ENCODE results near the gene CCDC9B. TPM values are rescaled to one million over a fixed set of nuclear protein-coding genes. Genes with fewer than 3 reads are reported as not detected.
A peak's percentile ranks its signal among the peaks of the same experiment; 100 is the strongest.

The CCDC9B gene
- total and polyA plus RNA-seq, 3 experiments from 2014 or later = 0.08 to 0.47 (median 0.39) TPM

- H3K27me3 ChIP-seq (ENCODE audit: insufficient read depth, low read length, poor library complexity, severe bottlenecking) = peaks cover 17% of the 10 kb centered on the region
- H3K4me1 ChIP-seq (ENCODE audit: insufficient read depth, low read length) = peaks cover 6% of the 10 kb centered on the region
- Mint-ChIP-seq H3K36me3 (peaks cover 0 to 18% (median 0%) of the 10 kb centered on the region in 3 donors), H3K4me3 (peak overlapping the region in 4 of 7 donors; percentile 52 to 80 (median 54)), H3K4me1 (peaks cover 0 to 9% (median 0%) of the 10 kb centered on the region in 3 donors), H3K27ac (peak overlapping the region in 2 of 8 donors; percentile 26 to 85), H3K9me3 (no peaks in the 10 kb centered on the region), H3K27me3 (peaks cover 7 to 21% of the 10 kb centered on the region in 2 donors)
- POLR2A ChIA-PET = interaction anchor here (1.0 to 1.8 kb wide), 3 partner anchors 24 to 45 kb away, joined by 3 to 8 read pairs (median 4); partner anchors contain the start of gene PLCB2
- H3K9me3 ChIP-seq (ENCODE audit: low read length) = no peaks in the 10 kb centered on the region
- H3K4me3 ChIP-seq (ENCODE audit: low read length) = no peak overlapping the region
- no peak for DNase-seq
- CTCF ChIA-PET = interaction anchor here (0.8 to 3.7 kb wide), 11 partner anchors 10 to 86 kb away, joined by 3 to 31 read pairs (median 6); partner anchors contain the start of genes INAFM2 and PLCB2
- H3K36me3 ChIP-seq (ENCODE audit: insufficient read depth, low read length) = no peaks in the 10 kb centered on the region
- H3K27ac ChIP-seq (ENCODE audit: low read depth, low read length) = no peak overlapping the region
Observed at GRCh38 chr15:40283615-40284300, 57.0 kb downstream of the CCDC9B start.

- ChIA-PET CTCF (interaction anchor here (0.8 to 3.7 kb wide), 12 partner anchors 9 to 87 kb away, joined by 3 to 31 read pairs (median 6); partner anchors contain the start of genes INAFM2 and PLCB2), POLR2A (interaction anchor here (1.0 to 1.8 kb wide), 3 partner anchors 25 to 45 kb away, joined by 3 to 8 read pairs (median 4); partner anchors contain the start of gene PLCB2)
- Mint-ChIP-seq H3K36me3 (peaks cover 0 to 12% (median 0%) of the 10 kb centered on the region in 3 donors), H3K4me3 (peak within 1 kb of the TSS; percentile 55 to 85 (median 64)), H3K27me3 (peaks cover 7 to 27% of the 10 kb centered on the region in 2 donors), H3K27ac (no peak within 1 kb of the TSS), H3K9me3 (no peaks in the 10 kb centered on the region), H3K4me1 (peaks cover 3 to 9% (median 4%) of the 10 kb centered on the region in 3 donors)
- H3K4me3 ChIP-seq (ENCODE audit: low read length) = peak within 1 kb of the TSS; percentile 64
- H3K36me3 ChIP-seq (ENCODE audit: insufficient read depth, low read length) = no peaks in the 10 kb centered on the region
- DNase-seq = peak in 3 of 5 donors; percentile 37 to 65 (median 43)
- no peak within 1 kb of the TSS for H3K27ac ChIP-seq (ENCODE audit: low read depth, low read length)
- peaks cover 6% of the 10 kb centered on the region for H3K4me1 ChIP-seq (ENCODE audit: insufficient read depth, low read length)
- H3K27me3 ChIP-seq (ENCODE audit: insufficient read depth, low read length, poor library complexity, severe bottlenecking) = peaks cover 22% of the 10 kb centered on the region
- no peaks in the 10 kb centered on the region for H3K9me3 ChIP-seq (ENCODE audit: low read length)
Observed at GRCh38 chr15:40282869-40283614, 57.7 kb downstream of the CCDC9B start, which contains the start of gene ANKRD63. ANKRD63 (minus strand) TSS chr15:40283064; CDS start chr15:40282586, 478 bp downstream.

GRCh38 chr15:40282147-40282868 is 58.4 kb downstream of the CCDC9B start:
- ChIA-PET POLR2A (interaction anchor here (1.0 to 1.8 kb wide), 2 partner anchors 25 to 41 kb away, joined by 4 to 8 read pairs; partner anchors contain the start of gene PLCB2), CTCF (interaction anchor here (1.0 to 3.7 kb wide), 10 partner anchors 9 to 88 kb away, joined by 3 to 31 read pairs (median 6); partner anchors contain the start of genes INAFM2 and PLCB2)
- Mint-ChIP-seq H3K9me3 (no peaks in the 10 kb centered on the region), H3K27me3 (peaks cover 7 to 33% of the 10 kb centered on the region in 2 donors), H3K4me1 (peaks cover 3 to 9% (median 4%) of the 10 kb centered on the region in 3 donors), H3K27ac (no peak overlapping the region), H3K4me3 (peak overlapping the region; percentile 55 to 85 (median 64)), H3K36me3 (peaks cover 0 to 5% (median 0%) of the 10 kb centered on the region in 3 donors)
- H3K4me1 ChIP-seq (ENCODE audit: insufficient read depth, low read length) = peaks cover 6% of the 10 kb centered on the region
- DNase-seq = peak; percentile 30 to 69 (median 44)
- H3K9me3 ChIP-seq (ENCODE audit: low read length) = no peaks in the 10 kb centered on the region
- no peak overlapping the region for H3K27ac ChIP-seq (ENCODE audit: low read depth, low read length)
- peak overlapping the region; percentile 64 for H3K4me3 ChIP-seq (ENCODE audit: low read length)
- H3K36me3 ChIP-seq (ENCODE audit: insufficient read depth, low read length) = no peaks in the 10 kb centered on the region
- peaks cover 26% of the 10 kb centered on the region for H3K27me3 ChIP-seq (ENCODE audit: insufficient read depth, low read length, poor library complexity, severe bottlenecking)

GRCh38 chr15:40281801-40282146 is 59.0 kb downstream of the CCDC9B start:
- no peak overlapping the region for H3K27ac Mint-ChIP-seq
- Histone ChIP-seq H3K27me3 (ENCODE audit: insufficient read depth, low read length, poor library complexity, severe bottlenecking) (peaks cover 26% of the 10 kb centered on the region), H3K9me3 (ENCODE audit: low read length) (no peaks in the 10 kb centered on the region), H3K4me1 (ENCODE audit: insufficient read depth, low read length) (peaks cover 6% of the 10 kb centered on the region), H3K27ac (ENCODE audit: low read depth, low read length) (no peak overlapping the region), H3K36me3 (ENCODE audit: insufficient read depth, low read length) (no peaks in the 10 kb centered on the region), H3K4me3 (ENCODE audit: low read length) (peak overlapping the region; percentile 64)
- no peaks in the 10 kb centered on the region for H3K9me3 Mint-ChIP-seq
- H3K4me3 Mint-ChIP-seq = no peak overlapping the region
- ChIA-PET CTCF (interaction anchor here (2.2 to 3.7 kb wide), 4 partner anchors 8 to 56 kb away, joined by 7 to 31 read pairs (median 18); partner anchors contain the start of genes INAFM2 and PLCB2), POLR2A (no interaction called here)
- H3K4me1 Mint-ChIP-seq = peaks cover 3 to 9% (median 4%) of the 10 kb centered on the region in 3 donors
- H3K27me3 Mint-ChIP-seq = peaks cover 7 to 38% of the 10 kb centered on the region in 2 donors
- no peak for DNase-seq
- no peaks in the 10 kb centered on the region for H3K36me3 Mint-ChIP-seq

Other genes with a start within 250 kb of the CCDC9B start
- 10 to 100 TPM; 15.3 to 16.8 TPM for gene BMF, start 232.1 kb downstream of the CCDC9B start, total RNA-seq
- gene BMF, start 232.1 kb downstream of the CCDC9B start, polyA plus RNA-seq = 2.3 TPM
- 10 to 100 TPM; 44.4 to 50.3 TPM for gene BUB1B, start 179.9 kb downstream of the CCDC9B start, total RNA-seq
- 0.26 TPM for gene BUB1B, start 179.9 kb downstream of the CCDC9B start, polyA plus RNA-seq
- gene PAK6, start 101.9 kb downstream of the CCDC9B start, total RNA-seq = 1 to 10 TPM; 1.7 to 1.9 TPM
- 2.8 TPM for gene PAK6, start 101.9 kb downstream of the CCDC9B start, polyA plus RNA-seq
- gene ANKRD63, start 57.9 kb downstream of the CCDC9B start, total RNA-seq = not detected
- not detected for gene ANKRD63, start 57.9 kb downstream of the CCDC9B start, polyA plus RNA-seq
- 10 to 100 TPM; 57.3 to 57.7 TPM for gene PLCB2, start 33.0 kb downstream of the CCDC9B start, total RNA-seq
- gene PLCB2, start 33.0 kb downstream of the CCDC9B start, polyA plus RNA-seq = 34.8 TPM
- 10 to 100 TPM; 13.5 to 15.3 TPM for gene INAFM2, start 17.2 kb downstream of the CCDC9B start, total RNA-seq
- 2.7 TPM for gene INAFM2, start 17.2 kb downstream of the CCDC9B start, polyA plus RNA-seq
- not detected for gene PHGR1, start 10.1 kb upstream of the CCDC9B start, total RNA-seq
- gene PHGR1, start 10.1 kb upstream of the CCDC9B start, polyA plus RNA-seq = not detected
- 1 to 10 TPM in 1 of 2 experiments, under 1 TPM in 1; 0.18 to 1.1 TPM for gene DISP2, start 17.3 kb upstream of the CCDC9B start, total RNA-seq
- 1.1 TPM for gene DISP2, start 17.3 kb upstream of the CCDC9B start, polyA plus RNA-seq
- gene KNSTRN, start 41.8 kb upstream of the CCDC9B start, total RNA-seq = 10 to 100 TPM; 42.8 to 49.9 TPM
- gene KNSTRN, start 41.8 kb upstream of the CCDC9B start, polyA plus RNA-seq = 3.6 TPM
- 10 to 100 TPM; 68.5 to 80.1 TPM for gene IVD, start 64.9 kb upstream of the CCDC9B start, total RNA-seq
- 56.0 TPM for gene IVD, start 64.9 kb upstream of the CCDC9B start, polyA plus RNA-seq
- gene BAHD1, start 100.0 kb upstream of the CCDC9B start, total RNA-seq = 10 to 100 TPM; 23.6 to 24.9 TPM
- 4.1 TPM for gene BAHD1, start 100.0 kb upstream of the CCDC9B start, polyA plus RNA-seq
- 10 to 100 TPM; 13.1 to 13.3 TPM for gene CHST14, start 130.0 kb upstream of the CCDC9B start, total RNA-seq
- gene CHST14, start 130.0 kb upstream of the CCDC9B start, polyA plus RNA-seq = 1.7 TPM
- gene CCDC32, start 224.1 kb upstream of the CCDC9B start, total RNA-seq = 10 to 100 TPM; 31.4 to 34.9 TPM
- gene CCDC32, start 224.1 kb upstream of the CCDC9B start, polyA plus RNA-seq = 42.2 TPM
- 10 to 100 TPM; 25.1 to 30.3 TPM for gene RPUSD2, start 228.4 kb upstream of the CCDC9B start, total RNA-seq
- gene RPUSD2, start 228.4 kb upstream of the CCDC9B start, polyA plus RNA-seq = 20.8 TPM